ENCODE results near the gene ENPP1. TPM values are rescaled to one million over a fixed set of nuclear protein-coding genes. Genes with fewer than 3 reads are reported as not detected.

Gene ENPP1
- total RNA-seq, 3 donors from 2014 or later (not counting 1 experiment from before 2014, with no cell fraction given) = 0.45 to 0.85 (median 0.83) TPM

- H3K4me1 Mint-ChIP-seq = no peaks in the 10 kb centered on the region
- WGBS (ENCODE audit: insufficient coverage) = 91% methylated on average over 5 of the region's 8 CpGs
- H3K4me3 Mint-ChIP-seq = no peak overlapping the region
- Histone ChIP-seq H3K36me3 (ENCODE audit: control insufficient read depth, insufficient read depth, low read length) (no peaks in the 10 kb centered on the region), H3K27me3 (ENCODE audit: control insufficient read depth, insufficient read depth, low read length) (no peaks in the 10 kb centered on the region), H3K4me1 (ENCODE audit: control insufficient read depth, insufficient read depth, low read length) (no peaks in the 10 kb centered on the region), H3K9me3 (ENCODE audit: control insufficient read depth, insufficient read depth, low read length) (no peaks in the 10 kb centered on the region), H3K27ac (ENCODE audit: low read length) (no peak overlapping the region), H3K4me3 (ENCODE audit: low read length) (no peak overlapping the region)
- no peaks in the 10 kb centered on the region for H3K9me3 Mint-ChIP-seq
- no peak for ATAC-seq
- DNase-seq = no peak
- H3K27me3 Mint-ChIP-seq (ENCODE audit: low read depth in 2 of 2) = peaks cover 5 to 12% of the 10 kb centered on the region in 2 donors
- no peak overlapping the region for H3K27ac Mint-ChIP-seq
- H3K36me3 Mint-ChIP-seq = no peaks in the 10 kb centered on the region
- no peak for TF ChIP-seq CTCF (IDR thresholded peaks at IDR 0.05)
- intact Hi-C loops (cut with micrococcal nuclease) = no loop called here
These were observed 130.1 kb downstream of the ENPP1 start for GRCh38 chr6:131937703-131938631.

Other genes with a start within 250 kb of the ENPP1 start
- not detected for gene ARG1, start 234.8 kb upstream of the ENPP1 start, total RNA-seq
- gene MED23, start 179.8 kb upstream of the ENPP1 start, total RNA-seq = 10 to 100 TPM; 63.8 to 71.2 (median 67.4) TPM
- gene ENPP3, start 170.7 kb upstream of the ENPP1 start, total RNA-seq = 10 to 100 TPM in 1 of 3 donors, 1 to 10 TPM in 1, under 1 TPM in 1; 0.33 to 32.4 (median 1.8) TPM
- under 1 TPM in 1 of 3 donors, not detected in 2; 0.33 TPM for gene OR2A4, start 106.6 kb upstream of the ENPP1 start, total RNA-seq
- under 1 TPM in 1 of 3 donors, not detected in 2; 0.21 TPM for gene CTAGE9, start 97.0 kb upstream of the ENPP1 start, total RNA-seq
- not detected for gene CCN2, start 143.4 kb downstream of the ENPP1 start, total RNA-seq

All from natural killer cell (primary cell).